Endothelial cell (in vitro differentiated cells): ENCODE results near the gene USP50. TPM values are rescaled to one million over a fixed set of nuclear protein-coding genes. Genes with fewer than 3 reads are reported as not detected.

ENCODE experiments used
- DNase-seq: peaks from one replicate; pipeline ENCODE4 v3.0.0; 2021; ENCODE audit warnings: low spot score
- H3K27ac Mint-ChIP-seq: one replicate; pipeline ENCODE4 v1.8.0; 2021; ENCODE audit warnings: mixed read lengths, inconsistent platforms; ENCODE audit not compliant: unreplicated experiment
- H3K27me3 Mint-ChIP-seq: one replicate; pipeline ENCODE4 v1.8.0; 2021; ENCODE audit warnings: mild to moderate bottlenecking, moderate library complexity, mixed read lengths, inconsistent platforms; ENCODE audit not compliant: unreplicated experiment
- H3K36me3 Mint-ChIP-seq: one replicate; pipeline ENCODE4 v1.8.0; 2021; ENCODE audit warnings: mild to moderate bottlenecking, low read depth, mixed read lengths, inconsistent platforms; ENCODE audit not compliant: unreplicated experiment
- H3K4me1 Mint-ChIP-seq: one replicate; pipeline ENCODE4 v1.8.0; 2021; ENCODE audit warnings: mild to moderate bottlenecking, mixed read lengths, inconsistent platforms; ENCODE audit not compliant: unreplicated experiment
- H3K4me3 Mint-ChIP-seq: one replicate; pipeline ENCODE4 v1.8.0; 2021; ENCODE audit warnings: mild to moderate bottlenecking, mixed read lengths, inconsistent platforms; ENCODE audit not compliant: unreplicated experiment
- H3K9me3 Mint-ChIP-seq: one replicate; pipeline ENCODE4 v1.8.0; 2021; ENCODE audit warnings: mixed read lengths, inconsistent platforms; ENCODE audit not compliant: unreplicated experiment
- CTCF ChIP-seq: fragments of 200-600 bp; sonication (generic); IDR thresholded peaks from one replicate; pipeline ENCODE4 v1.5.0; 2021; ENCODE audit warnings: antibody characterized with exemption; ENCODE audit not compliant: unreplicated experiment
- total RNA-seq: library from RNA; stranded (reverse); fragmentation: NEBNext Ultra II Directional; extraction: Animal tissue kit (Norgen Biotek cat#: 25700); gene quantifications from one replicate; pipeline ENCODE4 v1.2.1, GENCODE V29; 2021; ENCODE audit not compliant: unreplicated experiment

USP50 gene
- total RNA-seq, 1 donor from 2014 or later = 0.92 TPM

GRCh38 chr15:50556642-50557371, 10.3 kb upstream of the USP50 start:
- no peak for TF ChIP-seq CTCF
- DNase-seq = no peak
- H3K9me3 Mint-ChIP-seq = no peaks in the 10 kb centered on the region
- H3K4me3 Mint-ChIP-seq = no peak overlapping the region
- H3K27me3 Mint-ChIP-seq = peaks cover 4% of the 10 kb centered on the region
- no peak overlapping the region for H3K27ac Mint-ChIP-seq
- peaks cover 2% of the 10 kb centered on the region for H3K4me1 Mint-ChIP-seq
- H3K36me3 Mint-ChIP-seq = no peaks in the 10 kb centered on the region

- Mint-ChIP-seq H3K9me3 (no peaks in the 10 kb centered on the region), H3K36me3 (no peaks in the 10 kb centered on the region), H3K4me1 (peaks cover 6% of the 10 kb centered on the region), H3K4me3 (no peak overlapping the region), H3K27ac (no peak overlapping the region), H3K27me3 (peaks cover 4% of the 10 kb centered on the region)
- no peak for DNase-seq
- no peak for TF ChIP-seq CTCF
These were observed 5.8 kb upstream of the USP50 start for GRCh38 chr15:50552238-50552637.

DNA sequence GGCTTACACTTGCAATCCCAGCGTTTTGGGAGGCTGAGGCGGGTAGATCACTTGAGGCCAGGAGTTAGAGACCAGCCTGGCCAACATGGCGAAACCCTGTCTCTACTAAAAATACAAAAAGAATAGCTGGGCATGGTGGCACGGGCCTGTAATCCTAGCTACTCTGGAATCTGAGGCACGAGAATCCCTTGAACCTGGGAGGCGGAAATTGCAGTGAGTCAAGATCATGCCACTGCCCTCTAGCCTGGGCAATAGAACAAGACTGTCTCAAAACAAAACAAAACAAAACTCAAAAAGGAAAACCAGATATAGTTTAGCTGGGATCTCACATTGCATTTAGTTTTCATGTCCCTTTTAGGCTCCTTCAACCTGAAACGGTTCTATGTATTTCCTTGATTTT, 2.9 kb upstream of the USP50 start:
- no peak overlapping the region for H3K27ac Mint-ChIP-seq
- H3K9me3 Mint-ChIP-seq = no peaks in the 10 kb centered on the region
- H3K27me3 Mint-ChIP-seq = peaks cover 2% of the 10 kb centered on the region
- H3K4me3 Mint-ChIP-seq = no peak overlapping the region
- H3K4me1 Mint-ChIP-seq = peaks cover 12% of the 10 kb centered on the region
- no peaks in the 10 kb centered on the region for H3K36me3 Mint-ChIP-seq
- DNase-seq = no peak
- no peak for TF ChIP-seq CTCF

DNA sequence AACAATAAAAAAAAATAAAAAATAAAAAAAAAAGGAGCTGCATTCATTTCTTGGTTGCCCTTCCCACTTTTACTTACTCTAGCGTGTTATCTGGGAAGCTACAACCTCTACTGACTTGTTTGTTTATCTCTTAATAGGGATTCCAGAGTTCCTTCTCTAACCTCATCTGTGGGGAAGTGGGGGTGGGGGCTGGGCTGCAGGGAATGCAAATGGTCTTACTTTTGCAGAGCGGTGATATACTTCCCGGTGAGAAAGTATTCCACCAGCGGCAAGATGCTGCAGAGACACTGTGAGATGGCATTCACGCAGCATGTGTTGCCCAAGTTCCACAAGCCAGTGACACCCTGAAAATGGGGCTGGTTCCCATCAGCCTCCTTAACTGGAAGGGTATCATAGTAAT, 2.1 kb downstream of the USP50 start:
- peaks cover 6% of the 10 kb centered on the region for H3K4me1 Mint-ChIP-seq
- H3K36me3 Mint-ChIP-seq = no peaks in the 10 kb centered on the region
- H3K27ac Mint-ChIP-seq = no peak overlapping the region
- DNase-seq = no peak
- H3K27me3 Mint-ChIP-seq = peaks cover 2% of the 10 kb centered on the region
- no peaks in the 10 kb centered on the region for H3K9me3 Mint-ChIP-seq
- no peak overlapping the region for H3K4me3 Mint-ChIP-seq
- TF ChIP-seq CTCF = no peak

- no peaks in the 10 kb centered on the region for H3K9me3 Mint-ChIP-seq
- DNase-seq = no peak
- TF ChIP-seq CTCF = no peak
- no peaks in the 10 kb centered on the region for H3K36me3 Mint-ChIP-seq
- peaks cover 6% of the 10 kb centered on the region for H3K4me1 Mint-ChIP-seq
- H3K27ac Mint-ChIP-seq = no peak overlapping the region
- H3K27me3 Mint-ChIP-seq = peaks cover 2% of the 10 kb centered on the region
- H3K4me3 Mint-ChIP-seq = no peak overlapping the region
These were observed 2.9 kb downstream of the USP50 start for GRCh38 chr15:50543556-50543955.
